GM21360 (cell line): ENCODE measurements around the gene IRX4.

Source experiments
- ATAC-seq: cut with Tn5 transposase; IDR thresholded peaks from one replicate; pipeline ENCODE4 v1.9.1; 2021; ENCODE audit warnings: mild to moderate bottlenecking, moderate library complexity; ENCODE audit not compliant: unreplicated experiment

Gene IRX4

GRCh38 chr5:1840741-1841521 lies 41.8 kb downstream of the IRX4 start:
- no peak for ATAC-seq

- no peak for ATAC-seq
Measured at GRCh38 chr5:1840071-1840547, 42.6 kb downstream of the IRX4 start.

- no peak for ATAC-seq
Measured at GRCh38 chr5:1838013-1838412, 44.7 kb downstream of the IRX4 start.

GRCh38 chr5:1836891-1837880 lies 45.5 kb downstream of the IRX4 start:
- ATAC-seq: no peak

GRCh38 chr5:1836176-1836890 lies 46.4 kb downstream of the IRX4 start:
- no peak for ATAC-seq

GRCh38 chr5:1835431-1835830 lies 47.3 kb downstream of the IRX4 start:
- ATAC-seq: no peak

GRCh38 chr5:1834721-1835429 lies 47.9 kb downstream of the IRX4 start:
- no peak for ATAC-seq

GRCh38 chr5:1834022-1834551 lies 48.6 kb downstream of the IRX4 start:
- no peak for ATAC-seq

- no peak for ATAC-seq
Measured at GRCh38 chr5:1833264-1834021, 49.3 kb downstream of the IRX4 start.

- no peak for ATAC-seq
Measured at GRCh38 chr5:1832511-1833250, 50.0 kb downstream of the IRX4 start.

- ATAC-seq: no peak
Measured at GRCh38 chr5:1831677-1832313, 50.9 kb downstream of the IRX4 start.

- no peak for ATAC-seq
Measured at GRCh38 chr5:1831257-1831656, 51.5 kb downstream of the IRX4 start.

GRCh38 chr5:1830571-1831228 lies 52.0 kb downstream of the IRX4 start:
- ATAC-seq: no peak

- ATAC-seq: peak; percentile 85
Measured at GRCh38 chr5:1827886-1828397, 54.8 kb downstream of the IRX4 start.
